T-cell (primary cell): ENCODE measurements around the gene BCCIP. TPM values are rescaled to one million over a fixed set of nuclear protein-coding genes. Genes with fewer than 3 reads are reported as not detected.
A peak's percentile ranks its signal among the peaks of the same experiment; 100 is the strongest.

Source experiments
- ATAC-seq, 4 experiments: fragments of 200-7000 bp in 3 of 4; fragments of 150-1000 bp in 1 of 4; cut with Tn5 transposase; replicated peaks in 1 of 4; 1 replicate in 3 of 4; 2 replicates in 1 of 4; pipeline ENCODE4 v1.10.0; 2021; ENCODE audit warnings: moderate library complexity in 3 of 4, mild to moderate bottlenecking in 2 of 4, moderate number of reproducible peaks in 1 of 4
- CTCF ChIA-PET, 2 donors: fragments of 300-600 bp; sonication (Branson Sonifier 250); formaldehyde crosslinking; loops; one replicate each; lab custom pipeline; 2022; ENCODE audit warnings: antibody characterized with exemption in 2 of 2; lab: Charles Lee
- POLR2A ChIA-PET, 2 donors: fragments of 300-600 bp; sonication (Branson Sonifier 250); formaldehyde crosslinking; loops; one replicate each; lab custom pipeline; 2022; ENCODE audit warnings: antibody characterized with exemption in 2 of 2; lab: Charles Lee
- DNase-seq, 35 experiments: peaks; one replicate each; pipeline versions ENCODE4 v3.0.0 to v3.0.0-alpha.2; 2013 to 2023
- H3K27ac ChIP-seq: one replicate; pipeline ENCODE4 v1.5.1; 2013; ENCODE audit warnings: low read length
- H3K27me3 ChIP-seq, 2 experiments: replicated peaks in 1 of 2; 1 replicate in 1 of 2; 2 replicates in 1 of 2; pipeline versions ENCODE4 v1.6.1 to v1.7.0; 2013; ENCODE audit warnings: low read length in 1 of 2, mixed read lengths in 1 of 2; ENCODE audit not compliant: control insufficient read depth in 2 of 2, insufficient read depth in 2 of 2; ENCODE audit errors: extremely low read depth in 1 of 2
- H3K36me3 ChIP-seq, 2 donors: 1 replicate in 1 of 2; 2 replicates in 1 of 2; pipeline versions ENCODE4 v1.6.1 to v1.7.0; 2013; ENCODE audit warnings: low read length in 1 of 2; ENCODE audit not compliant: control insufficient read depth in 2 of 2, insufficient read depth in 1 of 2; ENCODE audit errors: extremely low read depth in 1 of 2
- H3K4me1 ChIP-seq, 2 experiments: 1 replicate in 1 of 2; 2 replicates in 1 of 2; pipeline versions ENCODE4 v1.6.1 to v1.7.0; 2013; ENCODE audit warnings: low read length in 2 of 2, mixed read lengths in 1 of 2; ENCODE audit not compliant: insufficient read depth in 2 of 2, control insufficient read depth in 1 of 2; ENCODE audit errors: extremely low read depth in 1 of 2
- H3K4me3 ChIP-seq, 2 donors: 1 replicate in 1 of 2; 2 replicates in 1 of 2; pipeline versions ENCODE4 v1.5.1 to v1.7.0; 2013; ENCODE audit warnings: mild to moderate bottlenecking in 2 of 2, low read length in 1 of 2, moderate library complexity in 1 of 2; ENCODE audit not compliant: control insufficient read depth in 1 of 2; ENCODE audit errors: extremely low read depth in 1 of 2
- H3K9me3 ChIP-seq: 2 replicates; pipeline ENCODE4 v1.7.0; 2013
- H3K27ac Mint-ChIP-seq, 2 donors: one replicate each; pipeline ENCODE4 v1.8.0; 2020 to 2021; ENCODE audit warnings: mild to moderate bottlenecking in 2 of 2, mixed read lengths in 2 of 2
- H3K27me3 Mint-ChIP-seq, 2 donors: one replicate each; pipeline ENCODE4 v1.8.0; 2021 to 2022; ENCODE audit warnings: mixed read lengths in 2 of 2
- H3K36me3 Mint-ChIP-seq: one replicate; pipeline ENCODE4 v1.8.0; 2021; ENCODE audit warnings: mixed read lengths
- H3K4me1 Mint-ChIP-seq, 3 donors: one replicate each; pipeline ENCODE4 v1.8.0; 2020 to 2022; ENCODE audit warnings: mixed read lengths in 3 of 3, mild to moderate bottlenecking in 1 of 3
- H3K4me3 Mint-ChIP-seq, 3 donors: one replicate each; pipeline ENCODE4 v1.8.0; 2020 to 2022; ENCODE audit warnings: mild to moderate bottlenecking in 3 of 3, mixed read lengths in 3 of 3, moderate library complexity in 3 of 3
- H3K9me3 Mint-ChIP-seq, 3 donors: one replicate each; pipeline ENCODE4 v1.8.0; 2020 to 2022; ENCODE audit warnings: mixed read lengths in 3 of 3
- WGBS: methylation state at CpG from one replicate; pipeline ENCODE4 v1.1.5; 2013; ENCODE audit warnings: missing lambda C conversion rate; ENCODE audit not compliant: insufficient coverage; 5-methylcytosine and 5-hydroxymethylcytosine counted together
- total RNA-seq, 35 experiments: library from RNA in 6 of 35; stranded (reverse) in 6 of 35; fragments of 120-200 nt in 1 of 35; gene quantifications; one replicate each; pipeline versions ENCODE4 v1.2.1 to v1.2.4 and lab custom pipeline; 2013 to 2026

The BCCIP gene
- total RNA-seq, result 10 to 100 TPM; 34.0 to 43.2 (median 38.2) TPM
- total RNA-seq (2013), result 38.1 TPM
- total RNA-seq (lab: John Stamatoyannopoulos, UW), result 34.7 to 196 (median 44.8) reads per million in 29 experiments

DNA sequence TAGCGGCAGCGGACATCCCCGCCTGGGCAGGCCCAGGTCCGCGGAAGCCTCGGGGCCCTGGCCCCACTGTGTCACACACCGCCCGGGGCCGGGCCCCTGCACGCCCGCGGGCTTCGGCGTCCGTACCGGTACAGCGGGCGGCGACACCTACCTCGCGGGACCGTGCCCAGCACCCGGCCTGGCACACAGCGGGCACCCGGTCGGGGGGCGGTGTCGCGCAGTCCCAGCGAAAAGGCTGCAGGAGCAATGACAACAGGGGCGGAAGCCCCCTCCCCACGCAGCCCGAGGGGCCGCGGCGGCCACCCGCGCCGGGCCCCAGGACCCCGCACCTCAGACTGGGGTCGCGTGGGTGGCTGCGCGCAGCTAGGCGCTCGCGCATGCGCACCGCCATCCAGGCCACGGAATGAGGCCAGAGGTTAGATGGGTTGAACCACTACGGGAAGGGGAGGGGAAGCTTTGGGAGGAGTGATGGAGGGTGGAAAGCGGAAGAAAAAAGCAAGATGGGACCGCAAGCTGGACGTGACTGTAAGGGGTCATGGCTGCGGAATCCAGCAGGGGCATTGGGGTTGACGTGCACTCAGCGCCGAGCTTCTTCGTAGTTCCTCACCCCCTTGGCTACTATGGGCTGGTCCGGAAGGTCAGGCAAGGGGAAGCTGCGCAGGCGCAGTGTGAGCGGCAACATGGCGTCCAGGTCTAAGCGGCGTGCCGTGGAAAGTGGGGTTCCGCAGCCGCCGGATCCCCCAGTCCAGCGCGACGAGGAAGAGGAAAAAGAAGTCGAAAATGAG is at the start of gene BCCIP, which contains the start of gene UROS:
BCCIP (plus strand) TSS at position 669 of the 785 bp plus-strand sequence; CDS start at position 681, 12 bp downstream.
UROS (minus strand) TSS at position 381 of the 785 bp plus-strand sequence. CDS start 6,759 bp downstream, outside the sequence.
- Mint-ChIP-seq H3K4me3 (peak within 1 kb of the TSS in 2 of 3 donors; percentile 76 to 79), H3K36me3 (peaks cover 10% of the 10 kb centered on the region), H3K27me3 (no peaks in the 10 kb centered on the region), H3K4me1 (peaks cover 19 to 30% (median 29%) of the 10 kb centered on the region in 3 donors), H3K9me3 (no peaks in the 10 kb centered on the region), H3K27ac (peak within 1 kb of the TSS in 1 of 2 donors; percentile 80)
- peak; percentile 86 to 92 (median 88) for ATAC-seq
- Histone ChIP-seq H3K9me3 (no peaks in the 10 kb centered on the region), H3K4me1 (peaks cover 18 to 30% of the 10 kb centered on the region in 2 experiments), H3K36me3 (peaks cover 0 to 14% of the 10 kb centered on the region in 2 donors), H3K4me3 (peak within 1 kb of the TSS; percentile 94), H3K27me3 (no peaks in the 10 kb centered on the region), H3K27ac (peak within 1 kb of the TSS; percentile 87)
- CTCF ChIA-PET, result interaction anchor here in 1 of 2 donors (1.0 kb wide), 2 partner anchors 9 to 104 kb away, joined by 3 to 4 read pairs; partner anchors contain the start of gene EDRF1
- DNase-seq, result peak; percentile 76 to 96 (median 87)
- POLR2A ChIA-PET, result interaction anchor here in 1 of 2 donors (1.1 kb wide), 1 partner anchor 104 kb away, joined by 3 read pairs; the partner anchor contains the start of gene EDRF1
- under 1% methylated on average over 61 of the region's 74 CpGs for WGBS

DNA sequence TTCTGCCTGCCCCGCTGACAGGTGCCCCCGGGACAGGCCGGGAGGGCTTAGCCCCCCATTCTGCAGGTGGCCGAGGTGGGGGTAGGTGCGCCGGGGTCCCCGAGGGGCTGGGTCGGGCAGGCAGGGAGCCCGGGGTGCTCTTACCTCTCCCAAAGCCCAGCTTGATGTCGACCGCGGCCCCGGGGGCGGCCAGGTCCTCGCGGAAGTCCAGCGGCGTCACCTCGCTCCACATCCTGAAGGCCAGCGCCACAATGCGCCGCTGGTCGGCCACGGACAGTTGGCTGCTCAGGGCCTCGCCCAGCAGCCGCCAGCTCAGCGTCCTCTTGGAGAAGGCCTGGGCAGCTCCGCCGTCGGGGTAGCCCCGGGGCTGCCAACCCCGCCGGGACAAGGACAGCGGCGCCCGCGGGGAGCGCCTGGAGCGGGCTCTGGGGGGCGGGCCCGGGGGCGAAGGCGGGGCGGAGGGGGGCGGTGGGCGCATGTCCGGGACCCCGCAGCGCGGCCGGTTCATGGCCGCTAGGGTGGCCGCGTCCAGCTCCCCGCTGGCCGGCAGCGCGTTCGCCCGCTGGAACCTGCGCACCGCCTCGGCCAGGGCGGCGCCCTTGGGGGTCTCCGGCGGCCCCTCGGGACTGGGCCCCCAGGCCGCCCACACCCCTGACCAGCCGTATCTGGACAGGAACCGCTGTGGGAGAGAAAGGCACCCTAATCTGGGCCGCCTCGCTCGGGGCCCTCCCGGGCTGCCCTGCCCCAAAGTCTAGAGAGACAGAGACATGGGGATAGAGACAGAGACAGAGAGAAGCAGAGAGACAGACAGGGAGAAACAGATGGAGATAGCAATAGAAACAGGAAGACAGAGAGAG is 49.4 kb upstream of the BCCIP start:
- DNase-seq (no peak), ATAC-seq (no peak)
- ChIA-PET CTCF (no interaction called here), POLR2A (no interaction called here)
- Mint-ChIP-seq H3K9me3 (no peaks in the 10 kb centered on the region), H3K4me3 (no peak overlapping the region), H3K36me3 (peaks cover 6% of the 10 kb centered on the region), H3K4me1 (no peaks in the 10 kb centered on the region), H3K27ac (no peak overlapping the region), H3K27me3 (peaks cover 0 to 8% of the 10 kb centered on the region in 2 donors)
- no peak overlapping the region for H3K27ac ChIP-seq
- H3K36me3 ChIP-seq, result peaks cover 0 to 6% of the 10 kb centered on the region in 2 donors
- H3K9me3 ChIP-seq, result no peaks in the 10 kb centered on the region
- peaks cover 0 to 15% of the 10 kb centered on the region in 2 experiments for H3K27me3 ChIP-seq
- H3K4me3 ChIP-seq, result no peak overlapping the region
- 59% methylated on average over 62 of the region's 75 CpGs for WGBS
- H3K4me1 ChIP-seq, result no peaks in the 10 kb centered on the region

DNA sequence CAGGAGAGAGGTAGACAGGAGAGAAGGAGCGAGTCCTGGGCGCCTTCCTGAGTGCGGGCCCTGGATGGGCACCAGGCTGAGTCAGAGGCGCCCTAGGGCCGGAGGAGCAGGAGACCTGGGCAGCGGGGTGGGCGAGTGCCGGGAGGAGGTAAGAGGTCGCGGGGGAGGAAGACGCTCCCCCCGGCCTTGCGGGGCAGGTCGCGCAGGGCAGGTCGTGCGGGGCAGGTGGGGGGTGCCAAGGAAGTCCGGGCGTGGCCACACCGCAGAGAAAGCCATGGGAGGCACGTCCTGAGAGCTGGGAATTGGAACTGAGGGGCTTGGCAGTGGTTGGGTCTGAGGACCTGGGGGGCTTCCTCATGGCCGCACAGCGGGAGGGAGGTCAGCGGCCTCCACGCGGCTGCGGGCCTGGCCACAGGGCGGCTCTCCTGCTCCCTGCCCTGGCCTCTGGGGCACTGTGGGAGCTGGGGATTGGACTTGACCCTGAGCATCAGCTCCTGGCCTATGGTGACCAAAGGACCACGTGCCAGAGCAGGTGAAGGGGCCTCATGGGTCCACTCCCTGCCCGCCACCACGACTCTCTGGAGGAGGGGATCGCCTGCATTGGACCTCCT is 48.7 kb upstream of the BCCIP start:
- Mint-ChIP-seq H3K9me3 (no peaks in the 10 kb centered on the region), H3K4me1 (no peaks in the 10 kb centered on the region), H3K27ac (no peak overlapping the region), H3K4me3 (no peak overlapping the region), H3K27me3 (peaks cover 0 to 8% of the 10 kb centered on the region in 2 donors), H3K36me3 (no peaks in the 10 kb centered on the region)
- no peak overlapping the region for H3K27ac ChIP-seq
- peaks cover 0 to 2% of the 10 kb centered on the region in 2 donors for H3K36me3 ChIP-seq
- ChIA-PET CTCF (no interaction called here), POLR2A (no interaction called here)
- WGBS, result 93% methylated on average over 32 of the region's 32 CpGs
- peaks cover 0 to 15% of the 10 kb centered on the region in 2 experiments for H3K27me3 ChIP-seq
- DNase-seq, result no peak
- no peaks in the 10 kb centered on the region for H3K9me3 ChIP-seq
- ATAC-seq, result no peak
- H3K4me1 ChIP-seq, result no peaks in the 10 kb centered on the region
- no peak overlapping the region for H3K4me3 ChIP-seq

DNA sequence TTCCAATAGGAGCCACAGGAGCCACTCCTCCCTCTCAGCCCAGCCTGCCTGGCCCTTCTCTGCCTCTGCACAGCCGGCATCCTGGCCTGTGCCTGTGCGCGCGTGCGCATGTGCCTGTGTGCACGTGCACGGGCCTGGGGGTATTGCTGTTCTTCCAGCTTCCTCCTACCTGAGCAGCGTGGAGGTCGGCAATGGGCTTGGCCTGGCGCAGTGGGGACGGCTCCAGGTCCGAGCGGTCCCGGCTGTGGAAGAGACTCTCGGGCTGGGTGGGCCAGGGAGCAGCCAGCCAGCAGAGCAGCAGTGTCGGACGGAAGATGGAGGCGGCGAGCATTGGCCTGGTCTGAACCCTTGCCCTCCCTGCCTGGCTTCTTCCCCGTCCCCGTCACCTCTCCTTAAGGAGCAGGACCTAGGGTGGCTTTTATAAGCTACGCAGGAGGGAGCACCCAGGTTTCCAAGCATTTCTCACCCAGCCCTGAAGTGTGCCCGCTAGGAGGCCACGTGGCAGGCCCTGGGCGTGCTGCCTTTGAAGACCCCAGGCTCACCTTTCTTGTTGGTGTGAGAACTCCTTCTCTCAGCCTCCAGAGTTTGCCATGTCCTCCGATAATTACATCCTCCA is 47.7 kb upstream of the BCCIP start, which contains the start of gene MMP21:
MMP21 (minus strand) TSS at position 331 of the 616 bp plus-strand sequence; CDS start at position 331, 0 bp downstream.
- no peak for ATAC-seq
- peaks cover 0 to 8% of the 10 kb centered on the region in 2 donors for H3K27me3 Mint-ChIP-seq
- H3K36me3 ChIP-seq, result no peaks in the 10 kb centered on the region
- H3K27ac Mint-ChIP-seq, result no peak within 1 kb of the TSS
- 93% methylated on average over 23 of the region's 26 CpGs for WGBS
- H3K4me1 Mint-ChIP-seq, result no peaks in the 10 kb centered on the region
- no peaks in the 10 kb centered on the region for H3K9me3 Mint-ChIP-seq
- CTCF ChIA-PET, result no interaction called here
- H3K27ac ChIP-seq, result no peak within 1 kb of the TSS
- peaks cover 0 to 15% of the 10 kb centered on the region in 2 experiments for H3K27me3 ChIP-seq
- H3K36me3 Mint-ChIP-seq, result no peaks in the 10 kb centered on the region
- H3K9me3 ChIP-seq, result no peaks in the 10 kb centered on the region
- DNase-seq, result no peak
- H3K4me1 ChIP-seq, result no peaks in the 10 kb centered on the region
- POLR2A ChIA-PET, result no interaction called here
- H3K4me3 ChIP-seq, result no peak within 1 kb of the TSS
- no peak within 1 kb of the TSS for H3K4me3 Mint-ChIP-seq

DNA sequence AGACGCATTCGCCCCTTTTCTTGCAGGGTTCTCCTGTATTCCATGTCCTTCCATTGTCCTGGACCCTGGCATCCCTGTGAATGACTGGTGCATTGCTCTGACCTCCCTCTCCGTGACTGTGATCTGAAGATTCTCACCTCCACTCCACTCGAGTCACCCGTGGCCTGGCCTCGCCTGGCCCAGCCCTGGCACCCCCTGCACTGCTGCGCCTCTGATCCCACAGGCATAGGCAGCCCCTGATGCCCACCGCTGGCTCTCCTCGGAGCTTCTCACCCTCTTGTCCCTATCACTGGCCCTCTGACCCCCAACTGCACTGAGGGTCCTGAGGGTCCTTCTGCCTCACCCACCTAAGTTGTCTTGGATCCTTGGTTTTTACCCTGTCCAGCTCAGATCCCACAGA is 45.5 kb upstream of the BCCIP start:
- Histone ChIP-seq H3K27ac (no peak overlapping the region), H3K4me1 (no peaks in the 10 kb centered on the region), H3K27me3 (peaks cover 0 to 15% of the 10 kb centered on the region in 2 experiments), H3K9me3 (no peaks in the 10 kb centered on the region), H3K36me3 (no peaks in the 10 kb centered on the region), H3K4me3 (no peak overlapping the region)
- no peak for ATAC-seq
- Mint-ChIP-seq H3K4me1 (no peaks in the 10 kb centered on the region), H3K27me3 (peaks cover 0 to 8% of the 10 kb centered on the region in 2 donors), H3K27ac (no peak overlapping the region), H3K4me3 (no peak overlapping the region), H3K9me3 (no peaks in the 10 kb centered on the region), H3K36me3 (no peaks in the 10 kb centered on the region)
- DNase-seq, result no peak
- POLR2A ChIA-PET, result no interaction called here
- CTCF ChIA-PET, result no interaction called here
- 82% methylated on average over 9 of the region's 9 CpGs for WGBS
